CD4-positive, alpha-beta T cell treated with Interleukin-17A for 1 hour (primary cell): ENCODE measurements around the gene CCL11.
"Not testable (repeated sequence)": the region's sequence is repeated elsewhere in the genome, so short reads cannot be mapped to it uniquely, and the experiment has no call there.

Experiments used
- DNase-seq: peaks from one replicate; pipeline ENCODE4 v3.0.0-alpha.2; 2020

The CCL11 gene

DNA sequence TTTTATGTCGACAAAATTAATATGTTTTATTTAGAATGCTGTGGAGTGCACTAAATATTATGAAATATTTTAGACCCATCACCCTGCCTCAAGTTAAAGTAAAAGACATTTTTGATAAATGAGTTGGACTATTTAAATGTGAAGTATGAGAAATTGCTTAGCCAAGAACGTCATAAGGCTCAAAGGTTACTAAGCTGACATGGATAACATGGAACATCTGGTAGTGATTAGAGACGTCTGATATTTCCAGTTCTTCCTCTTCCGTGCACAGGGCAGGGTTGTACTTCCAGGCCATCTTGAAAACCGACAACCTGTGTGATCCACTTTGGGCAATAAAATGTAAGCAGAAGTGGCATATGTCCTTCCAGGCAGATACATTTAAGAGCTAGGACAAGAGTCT lies 26.5 kb downstream of the CCL11 start:
- no peak for DNase-seq

DNA sequence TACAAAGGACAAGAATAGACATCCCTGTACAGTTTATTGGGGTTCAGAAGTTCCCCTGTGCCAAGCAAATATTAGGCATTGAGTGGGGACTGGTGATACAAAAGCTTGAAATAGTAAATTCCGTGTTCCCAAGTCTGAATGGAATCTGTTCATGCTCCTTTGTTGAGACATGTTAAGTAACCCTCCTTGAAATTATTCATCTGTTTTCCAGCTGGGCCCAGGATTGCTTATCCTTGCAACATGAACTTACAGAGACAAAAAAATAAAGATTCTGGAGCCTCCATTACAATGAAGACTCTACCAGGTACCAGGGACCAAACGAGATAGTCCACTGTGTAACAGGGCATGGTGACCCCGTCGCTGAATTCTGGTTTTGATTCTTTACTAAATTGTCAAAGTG lies 27.6 kb downstream of the CCL11 start:
- no peak for DNase-seq

DNA sequence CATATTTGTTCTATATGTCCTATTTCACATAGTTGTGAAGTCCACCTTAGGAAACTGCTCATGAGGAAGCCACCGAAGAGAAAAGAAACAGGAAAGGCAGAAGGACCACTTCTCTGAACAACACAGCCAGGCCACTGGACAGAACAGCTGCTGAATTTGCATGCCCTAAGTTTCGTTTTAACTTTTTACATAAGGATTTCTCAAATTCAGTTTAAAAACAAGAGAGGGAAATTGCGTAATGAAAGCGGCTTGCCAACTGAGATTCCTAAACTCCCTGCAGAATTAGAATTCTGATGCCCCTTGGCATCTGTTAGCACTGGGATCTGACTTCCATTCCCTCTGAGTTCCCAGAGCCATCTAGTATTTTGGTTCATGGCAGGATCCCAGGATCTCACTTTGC lies 28.7 kb downstream of the CCL11 start:
- DNase-seq, result no peak

GRCh38 chr17:34318474-34318873 lies 32.9 kb downstream of the CCL11 start:
- no peak for DNase-seq

DNA sequence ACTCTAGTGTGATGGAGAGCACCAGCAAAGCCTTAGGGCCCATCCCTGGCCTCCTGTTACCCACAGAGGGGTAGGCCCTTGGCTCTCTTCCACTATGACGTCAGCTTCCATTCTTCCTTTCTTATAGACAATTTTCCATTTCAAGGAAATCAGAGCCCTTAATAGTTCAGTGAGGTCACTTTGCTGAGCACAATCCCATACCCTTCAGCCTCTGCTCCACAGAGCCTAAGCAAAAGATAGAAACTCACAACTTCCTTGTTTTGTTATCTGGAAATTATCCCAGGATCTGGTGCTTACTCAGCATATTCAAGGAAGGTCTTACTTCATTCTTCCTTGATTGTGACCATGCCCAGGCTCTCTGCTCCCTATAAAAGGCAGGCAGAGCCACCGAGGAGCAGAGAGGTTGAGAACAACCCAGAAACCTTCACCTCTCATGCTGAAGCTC lies 33.5 kb downstream of the CCL11 start, which contains the start of gene CCL8:
TSS of gene CCL8 (plus strand) at position 397 of the 445 bp plus-strand sequence. CDS start 67 bp downstream, outside the sequence.
- DNase-seq, result no peak

DNA sequence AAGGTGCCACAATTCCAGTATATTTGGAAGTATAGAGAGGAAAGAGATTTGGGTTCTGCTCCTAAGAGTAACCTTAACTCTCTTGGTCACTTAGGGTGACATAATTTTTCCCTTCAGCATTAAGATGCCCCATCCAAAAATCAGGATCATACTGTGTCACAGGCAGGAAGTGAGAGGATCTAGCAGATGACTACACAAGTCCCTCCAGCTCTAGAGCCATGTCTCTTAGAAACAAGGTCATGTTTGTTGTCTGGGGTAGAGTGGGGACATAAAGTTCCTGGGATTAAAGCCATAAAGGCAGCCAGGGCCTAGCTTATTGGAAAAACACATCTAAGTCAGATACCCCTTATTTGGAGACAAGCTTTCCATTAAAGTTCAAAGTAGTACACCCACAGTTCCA lies 36.4 kb downstream of the CCL11 start:
- no peak for DNase-seq

DNA sequence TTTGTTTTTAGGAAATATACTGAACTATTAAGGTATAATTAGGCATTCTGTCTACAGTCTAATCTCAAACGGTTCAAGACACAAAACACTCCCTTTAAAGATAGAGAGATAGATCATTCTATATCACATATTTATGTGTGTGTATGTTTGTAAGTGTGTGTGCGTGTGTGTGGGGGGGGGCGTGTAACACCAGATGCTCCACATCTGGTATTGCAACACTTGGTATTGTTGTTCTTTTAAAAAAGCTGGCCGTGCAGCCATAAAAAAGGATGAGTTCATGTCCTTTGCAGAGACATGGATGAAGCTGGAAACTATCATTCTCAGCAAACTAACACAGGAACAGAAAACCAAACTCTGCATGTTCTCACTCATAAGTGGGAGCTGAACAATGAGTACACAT lies 42.0 kb downstream of the CCL11 start:
- not testable (repeated sequence) for DNase-seq

GRCh38 chr17:34337701-34338100 lies 52.2 kb downstream of the CCL11 start:
- DNase-seq, result no peak
